H1 (cell line): ENCODE data around the gene SSBP3. TPM values are rescaled to one million over a fixed set of nuclear protein-coding genes. Genes with fewer than 3 reads are reported as not detected.

Source experiments
- CTCF ChIA-PET: fragments of 300-600 bp; sonication (Branson Sonifier 250); formaldehyde crosslinking; loops from one replicate; lab custom pipeline; 2021; ENCODE audit not compliant: partially characterized antibody; lab: Charles Lee
- POLR2A ChIA-PET: fragments of 300-600 bp; sonication (Branson Sonifier 250); formaldehyde crosslinking; loops from one replicate; lab custom pipeline; 2021; ENCODE audit warnings: inconsistent platforms; ENCODE audit not compliant: partially characterized antibody; lab: Charles Lee
- DNase-seq, 2 experiments: peaks; one replicate each; pipeline versions ENCODE4 v3.0.0 to v3.0.0-alpha.2; 2010 to 2022; ENCODE audit warnings: low spot score in 2 of 2, low read depth in 1 of 2, mixed read lengths in 1 of 2
- FAIRE-seq: peaks from 2 replicates; lab custom pipeline; 2011; peaks lifted over from hg19 to GRCh38; lab: Jason Lieb, UNC
- H2AFZ ChIP-seq: 2 replicates; pipeline ENCODE4 v1.8.1; 2012; ENCODE audit warnings: low read length, inconsistent platforms
- H2AK5ac ChIP-seq: 2 replicates; pipeline ENCODE4 v1.6.1; 2013; ENCODE audit warnings: low read depth, low read length
- H2BK120ac ChIP-seq: replicated peaks from 2 replicates; pipeline ENCODE3; 2013; ENCODE audit warnings: low read depth, low read length, inconsistent platforms
- H2BK12ac ChIP-seq: 2 replicates; pipeline ENCODE4 v1.6.1; 2013; ENCODE audit warnings: low read depth, low read length
- H2BK15ac ChIP-seq: 2 replicates; pipeline ENCODE4 v1.6.1; 2013; ENCODE audit warnings: low read length
- H2BK20ac ChIP-seq: 2 replicates; pipeline ENCODE4 v1.6.1; 2013; ENCODE audit warnings: low read length
- H2BK5ac ChIP-seq: 2 replicates; pipeline ENCODE4 v1.6.1; 2013; ENCODE audit warnings: low read depth, low read length
- H3K14ac ChIP-seq: 2 replicates; pipeline ENCODE4 v1.6.1; 2013; ENCODE audit warnings: inconsistent platforms; ENCODE audit not compliant: insufficient read length
- H3K18ac ChIP-seq: 2 replicates; pipeline ENCODE4 v1.6.1; 2013; ENCODE audit warnings: low read length; ENCODE audit errors: extremely low read depth
- H3K23ac ChIP-seq: 2 replicates; pipeline ENCODE4 v1.6.1; 2013; ENCODE audit warnings: inconsistent platforms; ENCODE audit not compliant: insufficient read length
- H3K23me2 ChIP-seq: 2 replicates; pipeline ENCODE4 v1.6.1; 2013; ENCODE audit warnings: low read depth, low read length
- H3K27ac ChIP-seq: 2 replicates; pipeline ENCODE4 v1.6.1; 2011; ENCODE audit warnings: low read depth, low read length, inconsistent platforms
- H3K27me3 ChIP-seq, 4 experiments: replicated peaks in 1 of 4; 1 replicate in 1 of 4; 2 replicates in 3 of 4; pipeline versions ENCODE4 v1.6.1 to v1.8.1; 2011 to 2013; ENCODE audit warnings: low read length in 3 of 4, mild to moderate bottlenecking in 3 of 4, inconsistent platforms in 2 of 4, mixed read lengths in 2 of 4, moderate library complexity in 1 of 4; ENCODE audit not compliant: control insufficient read depth in 3 of 4, insufficient read depth in 3 of 4; ENCODE audit errors: extremely low read depth in 1 of 4
- H3K36me3 ChIP-seq, 4 experiments: 2 replicates each; pipeline versions ENCODE4 v1.6.1 to v1.8.1; 2011 to 2013; ENCODE audit warnings: mild to moderate bottlenecking in 4 of 4, low read length in 3 of 4, moderate library complexity in 2 of 4, control low read depth in 1 of 4, inconsistent platforms in 1 of 4; ENCODE audit not compliant: insufficient read depth in 4 of 4, control insufficient read depth in 2 of 4
- H3K4ac ChIP-seq: replicated peaks from 2 replicates; pipeline ENCODE3; 2013; ENCODE audit warnings: low read length, low read depth, mixed read lengths, inconsistent platforms; ENCODE audit not compliant: insufficient read length
- H3K4me1 ChIP-seq, 4 experiments: replicated peaks in 1 of 4; 1 replicate in 1 of 4; 2 replicates in 3 of 4; pipeline versions ENCODE4 v1.6.1 to v1.8.1; 2011 to 2013; ENCODE audit warnings: low read length in 3 of 4, inconsistent platforms in 2 of 4, mixed read lengths in 1 of 4; ENCODE audit not compliant: insufficient read depth in 4 of 4, control insufficient read depth in 3 of 4
- H3K4me2 ChIP-seq, 2 experiments: 2 replicates each; pipeline versions ENCODE4 v1.6.1 to v1.8.1; 2011 to 2013; ENCODE audit warnings: low read depth in 2 of 2, low read length in 2 of 2, control low read depth in 1 of 2, inconsistent platforms in 1 of 2, mild to moderate bottlenecking in 1 of 2; ENCODE audit not compliant: insufficient read depth in 1 of 2
- H3K4me3 ChIP-seq, 4 experiments: fragments of 200-600, 300-600 bp in 1 of 4; sonication (generic), shearing (Covaris generic), sonication (Bioruptor Twin) in 1 of 4; 2 replicates each; pipeline versions ENCODE4 v1.5.1 to v1.8.1; 2011 to 2016; ENCODE audit warnings: low read length in 4 of 4, low read depth in 3 of 4, control low read depth in 2 of 4, inconsistent platforms in 2 of 4, mild to moderate bottlenecking in 2 of 4, mixed read lengths in 1 of 4, moderate library complexity in 1 of 4; ENCODE audit not compliant: insufficient read depth in 2 of 4; ENCODE audit errors: extremely low read depth in 1 of 4
- H3K56ac ChIP-seq: replicated peaks from 2 replicates; pipeline ENCODE3; 2013; ENCODE audit warnings: low read depth, mild to moderate bottlenecking, mixed read lengths, low read length, inconsistent platforms; ENCODE audit not compliant: insufficient read length
- H3K79me1 ChIP-seq: 2 replicates; pipeline ENCODE4 v1.6.1; 2013; ENCODE audit warnings: low read depth, low read length, control low read depth
- H3K79me2 ChIP-seq, 2 experiments: 2 replicates each; pipeline versions ENCODE4 v1.6.1 to v1.8.1; 2012 to 2013; ENCODE audit warnings: low read length in 2 of 2, mild to moderate bottlenecking in 2 of 2, inconsistent platforms in 1 of 2; ENCODE audit not compliant: insufficient read depth in 2 of 2, control insufficient read depth in 1 of 2
- H3K9ac ChIP-seq, 4 experiments: replicated peaks in 1 of 4; 1 replicate in 1 of 4; 2 replicates in 3 of 4; pipeline versions ENCODE4 v1.6.1 to v1.8.1; 2011 to 2013; ENCODE audit warnings: low read depth in 3 of 4, low read length in 3 of 4, control low read depth in 2 of 4, mild to moderate bottlenecking in 2 of 4, moderate library complexity in 2 of 4, inconsistent platforms in 1 of 4; ENCODE audit errors: extremely low read depth in 1 of 4
- H3K9me3 ChIP-seq, 2 experiments: 2 replicates each; pipeline versions ENCODE4 v1.6.1 to v1.8.1; 2012 to 2013; ENCODE audit warnings: mild to moderate bottlenecking in 2 of 2, moderate library complexity in 2 of 2, control low read depth in 1 of 2, inconsistent platforms in 1 of 2, low read depth in 1 of 2, low read length in 1 of 2, mixed read lengths in 1 of 2; ENCODE audit not compliant: insufficient read depth in 2 of 2
- H4K20me1 ChIP-seq, 2 experiments: replicated peaks in 1 of 2; 2 replicates each; pipeline versions ENCODE3 to v1.8.1; 2011 to 2013; ENCODE audit warnings: inconsistent platforms in 2 of 2, low read length in 2 of 2, mild to moderate bottlenecking in 1 of 2; ENCODE audit not compliant: insufficient read depth in 2 of 2, control insufficient read depth in 1 of 2
- H4K5ac ChIP-seq: 2 replicates; pipeline ENCODE4 v1.6.1; 2013; ENCODE audit warnings: low read length, low read depth, mixed read lengths, inconsistent platforms; ENCODE audit not compliant: insufficient read length
- H4K8ac ChIP-seq: 2 replicates; pipeline ENCODE4 v1.8.0; 2013; ENCODE audit warnings: mild to moderate bottlenecking, moderate library complexity, low read length, inconsistent platforms; ENCODE audit not compliant: insufficient read depth; ENCODE audit errors: extremely low read depth
- H4K91ac ChIP-seq: replicated peaks from 2 replicates; pipeline ENCODE3; 2013; ENCODE audit warnings: low read length, mixed read lengths, inconsistent platforms; ENCODE audit not compliant: insufficient read length
- BCL11A ChIP-seq, 2 experiments: IDR thresholded peaks; one replicate each; pipeline ENCODE4 v1.6.1; 2011; ENCODE audit warnings: low read depth in 2 of 2, low read length in 2 of 2, mild to moderate bottlenecking in 2 of 2
- CEBPB ChIP-seq: IDR thresholded peaks from 2 replicates; pipeline ENCODE4 v1.6.1; 2012; ENCODE audit warnings: low read depth, low read length
- HDAC2 ChIP-seq, 2 experiments: fragments of 300-600 bp in 1 of 2; sonication (generic) in 1 of 2; IDR thresholded peaks; 2 replicates each; pipeline ENCODE4 v1.6.1; 2011 to 2012; ENCODE audit warnings: low read depth in 2 of 2, low read length in 2 of 2, mild to moderate bottlenecking in 2 of 2, moderate library complexity in 2 of 2, borderline replicate concordance in 1 of 2, inconsistent platforms in 1 of 2
- NRF1 ChIP-seq: IDR thresholded peaks from 2 replicates; pipeline ENCODE4 v1.6.1; 2011; ENCODE audit warnings: mild to moderate bottlenecking, low read depth, low read length, improper control_type of control experiment
- RAD21 ChIP-seq, 2 experiments: IDR thresholded peaks in 1 of 2; conservative IDR thresholded peaks in 1 of 2; 2 replicates each; pipeline ENCODE4 v1.6.1; 2011; ENCODE audit warnings: low read depth in 2 of 2, low read length in 2 of 2, improper control_type of control experiment in 1 of 2, inconsistent platforms in 1 of 2, mild to moderate bottlenecking in 1 of 2, moderate library complexity in 1 of 2
- TCF12 ChIP-seq: IDR thresholded peaks from 2 replicates; pipeline ENCODE4 v1.6.1; 2011; ENCODE audit warnings: low read depth, mild to moderate bottlenecking, low read length
- ZNF274 ChIP-seq: IDR thresholded peaks from 2 replicates; pipeline ENCODE4 v1.7.0; 2012; ENCODE audit warnings: low read length, borderline replicate concordance; ENCODE audit errors: extremely low read depth
- WGBS, 2 experiments: shearing (Covaris generic) in 1 of 2; methylation state at CpG; one replicate each; pipeline versions ENCODE4 v1.1.6 to v1.1.7; 2013 to 2015; ENCODE audit warnings: low lambda C conversion rate in 2 of 2, mixed read lengths in 2 of 2, inconsistent platforms in 1 of 2, low coverage in 1 of 2, missing lambda C conversion rate in 1 of 2; ENCODE audit not compliant: insufficient replicate concordance in 2 of 2, insufficient coverage in 1 of 2, insufficient read length in 1 of 2; ENCODE audit errors: extremely low coverage in 1 of 2, missing lambda C conversion rate in 1 of 2; 5-methylcytosine and 5-hydroxymethylcytosine counted together
- polyA plus RNA-seq, 7 experiments: library from polyadenylated mRNA; depleted of rRNA in 3 of 7; stranded (reverse) in 5 of 7; unstranded in 2 of 7; fragments of >200 nt in 5 of 7; fragments of 200-250 nt in 2 of 7; gene quantifications; 1 replicate in 5 of 7; 2 replicates in 1 of 7; 4 replicates in 1 of 7; pipeline versions ENCODE4 v1.2.1 to v1.2.3, GENCODE V29; 2011 to 2013; ENCODE audit warnings: missing spikeins in 2 of 7, mixed read lengths in 2 of 7
- total RNA-seq: library from RNA; stranded (reverse); fragmentation: NEBNext Ultra II Directional; extraction: Animal tissue kit (Norgen Biotek cat#: 25700); gene quantifications from 2 replicates; pipeline ENCODE4 v1.2.1, GENCODE V29; 2021
- TF ChIP-seq, protein P1 (sequence below): IDR thresholded peaks from 2 replicates; pipeline ENCODE4 v1.6.1; 2012; ENCODE audit warnings: inconsistent platforms

The SSBP3 gene
- total and polyA plus RNA-seq, 2 of the 8 experiments (the other 6 are each of a cell fraction or from before 2014, with no cell fraction given), result 99.7 to 133 TPM

DNA sequence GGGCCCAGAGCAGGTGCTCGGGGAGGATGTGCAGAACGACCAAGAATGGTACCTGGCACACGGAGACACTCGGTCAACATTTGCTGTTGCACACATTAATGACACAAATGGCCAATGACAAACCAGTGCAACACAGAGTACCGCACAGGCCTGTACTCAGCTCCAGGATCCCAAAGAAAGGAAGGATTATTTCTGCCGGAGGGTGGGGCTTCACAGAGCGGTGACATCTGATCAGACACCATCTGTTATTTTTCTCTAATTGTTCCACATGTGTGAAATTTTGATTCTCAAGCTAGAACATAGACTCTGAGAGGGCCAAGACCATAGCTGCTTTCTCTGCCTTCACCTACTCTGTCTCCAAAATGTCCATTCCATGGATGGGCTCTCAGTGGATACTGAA lies 105.8 kb downstream of the SSBP3 start:
- no peak overlapping the region for H2BK120ac ChIP-seq
- no peak overlapping the region for H3K4me2 ChIP-seq
- H3K4ac ChIP-seq, result no peak overlapping the region
- no peak overlapping the region for H2AK5ac ChIP-seq
- no peak overlapping the region for H4K91ac ChIP-seq
- H3K4me1 ChIP-seq, result peaks cover 10 to 34% (median 16%) of the 10 kb centered on the region in 4 experiments
- no peaks in the 10 kb centered on the region for H3K27me3 ChIP-seq
- H3K79me1 ChIP-seq, result peaks cover 57% of the 10 kb centered on the region
- H2BK15ac ChIP-seq, result no peak overlapping the region
- H3K14ac ChIP-seq, result no peak overlapping the region
- peaks cover 9 to 99% of the 10 kb centered on the region in 2 experiments for H3K79me2 ChIP-seq
- no peak overlapping the region for H2BK5ac ChIP-seq
- H2BK12ac ChIP-seq, result no peak overlapping the region
- peaks cover 19 to 45% of the 10 kb centered on the region in 2 experiments for H4K20me1 ChIP-seq
- no peaks in the 10 kb centered on the region for H3K9me3 ChIP-seq
- H4K5ac ChIP-seq, result no peak overlapping the region
- ChIA-PET POLR2A (interaction anchor here (4.8 kb wide), 1 partner anchor 9 kb away, joined by 24 read pairs; no protein-coding TSS in a partner anchor), CTCF (interaction anchor here (0.9 to 7.6 kb wide), 5 partner anchors 12 to 186 kb away, joined by 3 to 63 read pairs (median 5); no protein-coding TSS in a partner anchor)
- no peak overlapping the region for H3K27ac ChIP-seq
- H3K56ac ChIP-seq, result no peak overlapping the region
- WGBS, 2 experiments, result 93% methylated on average over 7 of the region's 7 CpGs; no CpG with 5 or more reads in 1 of the 2 experiments
- H3K9ac ChIP-seq, result no peak overlapping the region
- no peak overlapping the region for H3K23ac ChIP-seq
- DNase-seq, result no peak
- no peaks in the 10 kb centered on the region for H3K23me2 ChIP-seq
- H4K8ac ChIP-seq, result no peak overlapping the region
- H2BK20ac ChIP-seq, result no peak overlapping the region
- no peak for FAIRE-seq
- no peaks in the 10 kb centered on the region for H3K36me3 ChIP-seq
- no peak overlapping the region for H2AFZ ChIP-seq
- no peak overlapping the region for H3K18ac ChIP-seq
- H3K4me3 ChIP-seq, result no peak overlapping the region
- TF ChIP-seq CEBPB, result no peak
- TF ChIP-seq TCF12, result no peak
- no peak for TF ChIP-seq RAD21 (IDR thresholded peaks at IDR 0.05 in 1 of 2, conservative IDR thresholded peaks at IDR 0.05 in 1 of 2; ENCODE audit: low read depth in 2 of 2, low read length in 2 of 2)
- no peak for TF ChIP-seq BCL11A (IDR thresholded peaks at IDR 0.05; ENCODE audit: low read depth in 2 of 2, low read length in 2 of 2)
- TF ChIP-seq, protein P1, sequence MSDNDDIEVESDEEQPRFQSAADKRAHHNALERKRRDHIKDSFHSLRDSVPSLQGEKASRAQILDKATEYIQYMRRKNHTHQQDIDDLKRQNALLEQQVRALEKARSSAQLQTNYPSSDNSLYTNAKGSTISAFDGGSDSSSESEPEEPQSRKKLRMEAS, result no peak
- no peak for TF ChIP-seq NRF1
- no peak for TF ChIP-seq ZNF274
- no peak for TF ChIP-seq HDAC2 (IDR thresholded peaks at IDR 0.05; ENCODE audit: borderline replicate concordance in 1 of 2, low read depth in 2 of 2, low read length in 2 of 2)
